Activated naive CD8-positive, alpha-beta T cell (primary cell): ENCODE data around the gene KCNQ1.

Experiments
- H3K27ac Mint-ChIP-seq: one replicate; pipeline ENCODE4 v1.8.0; 2021; ENCODE audit warnings: mixed read lengths
- H3K27me3 Mint-ChIP-seq: one replicate; pipeline ENCODE4 v1.8.0; 2021; ENCODE audit warnings: mixed read lengths
- H3K36me3 Mint-ChIP-seq: one replicate; pipeline ENCODE4 v1.8.0; 2021; ENCODE audit warnings: mixed read lengths
- H3K4me1 Mint-ChIP-seq: one replicate; pipeline ENCODE4 v1.8.0; 2021; ENCODE audit warnings: low read depth, mixed read lengths
- H3K4me3 Mint-ChIP-seq: one replicate; pipeline ENCODE4 v1.8.0; 2021; ENCODE audit warnings: mild to moderate bottlenecking, mixed read lengths
- H3K9me3 Mint-ChIP-seq: one replicate; pipeline ENCODE4 v1.8.0; 2021; ENCODE audit warnings: low read depth, mixed read lengths

The KCNQ1 gene

DNA sequence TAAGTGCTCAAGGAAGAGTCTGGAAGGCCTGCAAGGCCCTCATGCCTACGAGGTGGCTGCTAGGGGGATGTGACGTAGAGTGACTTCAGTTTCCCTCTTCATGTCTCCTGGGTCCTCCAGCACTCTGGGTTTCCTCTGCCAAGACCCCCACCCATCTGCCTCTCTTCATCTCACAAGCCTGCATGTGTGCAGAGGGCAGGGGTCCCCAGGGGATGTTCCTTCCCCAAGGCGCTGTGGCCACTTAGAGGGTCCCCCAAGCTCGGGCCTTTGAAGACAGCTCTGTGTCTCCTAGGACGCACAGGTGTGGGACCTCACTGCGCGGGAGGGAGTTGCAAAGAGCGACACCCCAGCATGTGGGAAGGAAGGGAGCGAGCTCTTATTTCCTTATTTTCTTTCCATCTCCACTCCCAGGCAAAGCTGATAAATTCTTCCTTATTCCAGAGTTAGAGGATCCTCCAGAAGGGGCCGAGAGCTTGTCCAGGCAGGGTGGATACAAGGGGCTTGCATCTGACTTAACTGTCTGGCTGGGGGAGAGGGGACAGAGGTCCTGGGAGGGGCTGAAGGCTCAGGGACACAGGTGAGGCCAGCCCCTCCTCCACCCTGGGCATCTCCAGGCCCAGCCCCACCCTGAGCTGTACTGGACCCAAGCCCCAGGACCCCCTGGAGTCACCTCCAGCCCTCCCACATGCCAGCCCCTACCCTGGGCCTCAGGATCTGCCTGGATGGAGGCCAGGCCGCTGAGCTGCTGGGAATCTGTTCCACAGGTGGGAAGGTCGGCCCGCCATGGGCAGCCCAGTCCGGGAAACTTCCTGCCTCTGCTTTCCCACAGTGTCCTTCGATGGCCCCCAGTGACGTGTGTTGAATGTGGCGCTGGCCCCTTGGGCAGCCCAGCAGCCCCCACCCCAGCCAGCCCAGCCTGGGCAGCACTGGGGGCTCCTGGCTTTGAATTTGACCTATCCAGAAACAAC is 314.7 kb downstream of the KCNQ1 start:
- Mint-ChIP-seq H3K36me3 (peaks cover 8% of the 10 kb centered on the region), H3K4me3 (no peak overlapping the region), H3K27ac (no peak overlapping the region), H3K27me3 (no peaks in the 10 kb centered on the region), H3K4me1 (no peaks in the 10 kb centered on the region), H3K9me3 (no peaks in the 10 kb centered on the region)

DNA sequence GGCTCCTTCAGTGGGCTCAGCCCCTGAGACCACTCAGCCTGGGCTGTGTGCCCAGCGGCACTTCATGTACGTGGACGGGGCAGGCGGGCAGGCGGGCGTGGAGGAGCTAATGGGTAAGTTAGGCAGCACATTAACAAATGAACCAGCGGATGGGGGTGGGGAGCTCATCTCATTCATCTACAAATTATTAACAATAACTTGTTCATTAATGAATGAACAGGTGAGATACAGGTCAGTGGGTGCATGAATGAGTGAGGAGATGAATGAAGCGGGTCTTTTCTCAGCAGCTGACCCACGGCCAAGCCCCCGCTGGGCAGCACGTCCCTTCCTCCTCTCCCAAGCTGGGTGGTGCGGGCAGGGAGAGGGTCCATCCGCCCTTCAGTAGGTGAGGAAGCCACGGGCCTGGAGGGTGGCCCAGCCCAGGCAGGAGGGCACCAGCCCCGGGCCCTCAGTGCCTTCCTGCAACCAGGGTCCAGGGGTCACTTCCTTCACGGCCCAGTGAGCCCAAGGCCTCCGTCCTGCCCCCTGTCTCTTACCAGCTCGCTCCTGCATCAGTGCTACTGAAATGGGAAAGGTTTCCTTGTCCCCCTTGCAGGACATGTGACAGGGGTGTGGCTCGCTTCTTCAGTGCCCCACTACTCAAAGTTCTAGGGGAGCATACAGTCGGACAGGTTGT is 315.5 kb downstream of the KCNQ1 start:
- no peak overlapping the region for H3K27ac Mint-ChIP-seq
- no peaks in the 10 kb centered on the region for H3K4me1 Mint-ChIP-seq
- no peaks in the 10 kb centered on the region for H3K9me3 Mint-ChIP-seq
- no peak overlapping the region for H3K4me3 Mint-ChIP-seq
- H3K36me3 Mint-ChIP-seq: peaks cover 6% of the 10 kb centered on the region
- no peaks in the 10 kb centered on the region for H3K27me3 Mint-ChIP-seq

DNA sequence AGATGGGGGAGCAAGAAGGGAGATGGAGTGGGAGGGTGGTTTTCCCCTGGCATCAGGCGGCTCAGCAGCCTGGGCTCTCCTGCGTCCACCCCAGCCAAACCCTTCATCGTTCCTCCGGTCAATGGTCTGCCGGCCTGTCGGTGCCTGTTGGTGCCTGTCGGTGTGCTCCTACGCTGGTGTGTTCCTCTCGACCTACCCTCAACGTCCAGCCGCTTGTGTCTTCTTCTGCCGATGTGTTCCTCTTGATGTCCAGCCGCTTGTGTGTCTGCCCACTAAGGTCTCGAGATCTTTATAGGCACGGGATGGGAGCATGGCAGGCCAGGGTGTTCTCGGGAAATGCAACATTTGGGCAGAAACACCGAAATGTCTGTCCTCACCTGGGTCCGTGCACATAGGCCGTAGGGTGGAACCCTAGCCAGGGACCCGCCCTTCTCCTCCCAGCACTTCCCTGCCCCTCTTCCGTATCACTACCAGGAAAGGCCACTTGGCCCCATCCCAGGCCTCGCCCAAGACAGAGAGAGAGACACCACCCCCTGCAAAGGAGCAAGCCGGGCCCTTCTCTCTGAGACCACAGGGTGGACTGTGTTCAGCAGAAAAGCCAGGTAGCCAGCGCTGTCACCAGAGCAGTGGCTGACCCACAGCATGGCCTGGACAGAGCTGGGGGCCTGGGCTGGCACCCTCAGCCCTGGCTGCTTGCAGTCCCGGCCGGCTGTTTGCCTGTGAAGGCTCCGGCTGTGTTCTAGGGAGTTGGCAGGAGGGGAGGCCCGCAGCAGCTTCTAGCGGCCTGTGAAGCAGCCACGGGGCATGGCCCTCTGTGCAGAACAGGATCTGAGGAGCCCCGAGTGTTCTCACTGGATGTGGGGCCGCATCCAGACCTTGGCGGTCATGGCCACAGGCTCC is 316.6 kb downstream of the KCNQ1 start:
- Mint-ChIP-seq H3K9me3 (no peaks in the 10 kb centered on the region), H3K27ac (no peak overlapping the region), H3K27me3 (no peaks in the 10 kb centered on the region), H3K4me3 (no peak overlapping the region), H3K4me1 (no peaks in the 10 kb centered on the region), H3K36me3 (peaks cover 6% of the 10 kb centered on the region)

DNA sequence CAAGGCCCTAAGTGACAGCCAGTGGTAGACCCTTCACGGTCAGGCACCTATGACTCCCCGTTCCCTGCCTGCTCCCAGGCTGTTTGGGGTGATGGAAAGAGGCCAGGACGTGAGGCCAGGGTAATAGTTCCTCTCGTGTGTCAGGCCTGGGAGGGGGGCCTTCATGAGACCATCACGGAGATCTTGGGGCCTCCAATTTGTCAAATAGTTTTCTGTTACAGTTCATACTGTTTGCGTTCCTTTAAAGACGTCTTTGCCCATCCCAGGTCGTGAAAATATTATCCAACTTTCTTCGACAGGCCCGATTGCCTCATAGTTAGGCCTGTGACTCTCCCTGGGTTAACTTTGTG is 317.2 kb downstream of the KCNQ1 start:
- Mint-ChIP-seq H3K27me3 (no peaks in the 10 kb centered on the region), H3K36me3 (peaks cover 9% of the 10 kb centered on the region), H3K27ac (no peak overlapping the region), H3K9me3 (no peaks in the 10 kb centered on the region), H3K4me3 (no peak overlapping the region), H3K4me1 (no peaks in the 10 kb centered on the region)

DNA sequence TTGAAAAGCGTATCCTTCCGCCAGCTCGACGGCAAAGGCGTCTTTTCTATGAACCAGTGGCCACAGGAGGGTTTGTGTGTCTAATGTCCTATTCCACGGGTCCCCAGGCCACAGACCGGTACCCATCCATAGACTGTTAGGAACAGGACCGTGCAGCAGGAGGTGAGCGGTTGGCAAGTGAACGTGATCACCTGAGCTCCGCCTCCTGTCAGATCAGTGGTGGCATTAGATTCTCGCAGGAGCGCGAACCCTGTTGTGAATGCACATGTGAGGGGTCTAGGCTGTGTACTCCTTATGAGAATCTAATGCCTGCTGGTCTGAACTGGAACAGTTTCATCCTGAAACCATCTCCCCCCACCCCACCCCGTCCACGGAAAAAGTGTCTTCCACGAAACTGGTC is 317.6 kb downstream of the KCNQ1 start:
- no peaks in the 10 kb centered on the region for H3K9me3 Mint-ChIP-seq
- peaks cover 8% of the 10 kb centered on the region for H3K36me3 Mint-ChIP-seq
- H3K4me1 Mint-ChIP-seq: no peaks in the 10 kb centered on the region
- no peaks in the 10 kb centered on the region for H3K27me3 Mint-ChIP-seq
- H3K4me3 Mint-ChIP-seq: no peak overlapping the region
- no peak overlapping the region for H3K27ac Mint-ChIP-seq

DNA sequence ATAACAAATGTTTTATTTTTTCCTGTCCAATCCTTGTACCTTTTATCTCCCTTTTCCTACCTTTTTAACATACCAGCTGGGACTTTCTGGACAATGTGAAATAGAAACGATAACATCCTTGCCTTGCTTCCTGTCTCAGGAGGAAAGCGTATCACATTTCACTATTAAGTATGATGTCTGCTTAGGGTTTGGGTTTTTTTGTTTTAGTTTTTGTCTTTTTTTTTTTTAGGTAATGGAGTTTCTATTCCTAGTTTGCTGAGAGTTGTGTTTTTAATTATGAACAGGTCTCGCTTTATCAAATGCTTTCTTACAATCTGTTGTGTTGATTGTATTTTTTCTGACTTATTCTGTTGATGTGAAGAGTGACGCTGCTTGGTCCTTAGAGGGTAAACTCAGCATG is 319.2 kb downstream of the KCNQ1 start:
- no peaks in the 10 kb centered on the region for H3K4me1 Mint-ChIP-seq
- H3K4me3 Mint-ChIP-seq: no peak overlapping the region
- H3K27ac Mint-ChIP-seq: no peak overlapping the region
- no peaks in the 10 kb centered on the region for H3K27me3 Mint-ChIP-seq
- H3K9me3 Mint-ChIP-seq: no peaks in the 10 kb centered on the region
- peaks cover 6% of the 10 kb centered on the region for H3K36me3 Mint-ChIP-seq

DNA sequence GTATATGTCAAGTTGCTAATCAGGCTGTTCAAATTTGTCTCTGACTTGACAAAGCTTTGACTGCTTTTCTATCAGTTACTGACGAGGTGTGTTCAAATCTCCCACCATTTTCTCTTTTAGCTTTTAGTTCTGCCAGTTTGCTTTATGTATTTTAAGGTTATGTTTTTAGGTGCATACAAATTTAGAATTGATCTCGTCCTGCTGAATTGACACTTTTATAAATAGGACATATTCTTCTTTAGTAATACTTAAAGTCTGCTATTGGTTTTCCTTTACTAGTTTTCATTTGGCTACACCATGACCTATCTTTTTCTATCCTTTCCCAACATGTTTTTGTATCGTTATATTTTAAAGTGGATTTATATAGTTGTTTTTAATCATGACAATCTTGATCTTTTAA is 320.7 kb downstream of the KCNQ1 start:
- Mint-ChIP-seq H3K27me3 (no peaks in the 10 kb centered on the region), H3K9me3 (no peaks in the 10 kb centered on the region), H3K4me3 (no peak overlapping the region), H3K4me1 (no peaks in the 10 kb centered on the region), H3K36me3 (peaks cover 6% of the 10 kb centered on the region), H3K27ac (no peak overlapping the region)

DNA sequence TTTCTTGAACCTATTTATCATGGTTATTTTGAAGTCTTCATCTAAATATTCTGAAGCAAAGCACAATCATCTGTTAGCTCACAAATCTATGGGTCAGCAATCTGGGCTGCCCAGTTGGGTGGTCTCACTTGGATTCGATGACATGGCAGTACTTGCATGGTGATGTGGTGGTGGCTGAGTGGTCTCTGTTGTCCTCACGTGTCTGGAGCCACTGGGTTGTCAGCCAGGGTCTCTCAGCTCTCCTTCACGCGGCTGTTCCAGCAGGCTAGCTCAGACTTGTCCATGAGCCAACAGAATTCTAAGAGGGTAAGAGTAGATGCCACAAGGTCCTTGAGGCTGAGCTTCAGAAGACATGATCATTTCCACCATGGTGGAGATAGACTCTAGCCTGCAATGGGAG is 321.4 kb downstream of the KCNQ1 start:
- no peaks in the 10 kb centered on the region for H3K27me3 Mint-ChIP-seq
- H3K4me3 Mint-ChIP-seq: no peak overlapping the region
- no peak overlapping the region for H3K27ac Mint-ChIP-seq
- H3K9me3 Mint-ChIP-seq: no peaks in the 10 kb centered on the region
- H3K4me1 Mint-ChIP-seq: peaks cover under 1% of the 10 kb centered on the region
- peaks cover 6% of the 10 kb centered on the region for H3K36me3 Mint-ChIP-seq

DNA sequence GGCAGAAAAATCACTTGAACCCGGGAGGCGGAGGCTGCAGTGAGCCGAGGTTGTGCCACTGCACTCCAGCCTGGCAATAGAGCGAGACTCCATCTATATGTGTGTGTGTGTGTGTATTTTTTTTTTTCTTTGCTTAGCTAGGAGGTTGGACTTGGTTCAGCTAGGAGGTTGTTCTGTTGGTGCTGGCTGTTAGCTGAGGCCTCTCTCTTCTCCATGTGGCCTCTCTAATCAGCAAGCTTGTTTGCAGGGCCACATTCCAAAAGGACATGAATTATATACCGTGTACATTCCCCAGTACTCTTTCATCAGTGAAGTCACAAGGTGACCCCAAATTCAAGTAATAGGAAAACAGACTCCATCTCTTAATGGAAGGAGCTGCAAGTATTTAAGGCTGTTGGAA is 322.3 kb downstream of the KCNQ1 start:
- H3K9me3 Mint-ChIP-seq: no peaks in the 10 kb centered on the region
- no peaks in the 10 kb centered on the region for H3K27me3 Mint-ChIP-seq
- peaks cover 10% of the 10 kb centered on the region for H3K36me3 Mint-ChIP-seq
- H3K27ac Mint-ChIP-seq: no peak overlapping the region
- H3K4me3 Mint-ChIP-seq: no peak overlapping the region
- H3K4me1 Mint-ChIP-seq: peaks cover 4% of the 10 kb centered on the region

DNA sequence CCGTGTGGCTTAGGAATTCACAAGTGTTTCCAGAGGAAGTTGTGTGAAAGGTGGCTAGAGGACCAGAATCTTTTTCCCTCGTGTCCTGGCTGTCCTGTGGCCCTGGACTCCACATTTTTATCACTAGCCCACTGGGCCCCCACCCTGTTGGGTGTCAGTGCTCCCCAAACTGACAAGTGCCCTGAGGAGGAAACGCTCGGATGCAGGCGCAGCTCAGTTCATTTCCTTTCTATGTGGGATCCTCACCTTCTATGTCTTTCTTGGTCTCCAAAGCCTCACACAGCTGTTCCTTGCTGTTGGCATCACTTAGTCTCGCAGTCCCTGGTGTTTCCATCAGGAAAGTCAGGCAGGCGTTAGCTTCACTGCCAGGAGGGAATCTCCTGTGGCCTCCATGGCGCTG is 323.0 kb downstream of the KCNQ1 start:
- no peaks in the 10 kb centered on the region for H3K9me3 Mint-ChIP-seq
- H3K4me1 Mint-ChIP-seq: peaks cover 6% of the 10 kb centered on the region
- H3K27me3 Mint-ChIP-seq: no peaks in the 10 kb centered on the region
- H3K27ac Mint-ChIP-seq: no peak overlapping the region
- H3K4me3 Mint-ChIP-seq: no peak overlapping the region
- H3K36me3 Mint-ChIP-seq: peaks cover 10% of the 10 kb centered on the region

DNA sequence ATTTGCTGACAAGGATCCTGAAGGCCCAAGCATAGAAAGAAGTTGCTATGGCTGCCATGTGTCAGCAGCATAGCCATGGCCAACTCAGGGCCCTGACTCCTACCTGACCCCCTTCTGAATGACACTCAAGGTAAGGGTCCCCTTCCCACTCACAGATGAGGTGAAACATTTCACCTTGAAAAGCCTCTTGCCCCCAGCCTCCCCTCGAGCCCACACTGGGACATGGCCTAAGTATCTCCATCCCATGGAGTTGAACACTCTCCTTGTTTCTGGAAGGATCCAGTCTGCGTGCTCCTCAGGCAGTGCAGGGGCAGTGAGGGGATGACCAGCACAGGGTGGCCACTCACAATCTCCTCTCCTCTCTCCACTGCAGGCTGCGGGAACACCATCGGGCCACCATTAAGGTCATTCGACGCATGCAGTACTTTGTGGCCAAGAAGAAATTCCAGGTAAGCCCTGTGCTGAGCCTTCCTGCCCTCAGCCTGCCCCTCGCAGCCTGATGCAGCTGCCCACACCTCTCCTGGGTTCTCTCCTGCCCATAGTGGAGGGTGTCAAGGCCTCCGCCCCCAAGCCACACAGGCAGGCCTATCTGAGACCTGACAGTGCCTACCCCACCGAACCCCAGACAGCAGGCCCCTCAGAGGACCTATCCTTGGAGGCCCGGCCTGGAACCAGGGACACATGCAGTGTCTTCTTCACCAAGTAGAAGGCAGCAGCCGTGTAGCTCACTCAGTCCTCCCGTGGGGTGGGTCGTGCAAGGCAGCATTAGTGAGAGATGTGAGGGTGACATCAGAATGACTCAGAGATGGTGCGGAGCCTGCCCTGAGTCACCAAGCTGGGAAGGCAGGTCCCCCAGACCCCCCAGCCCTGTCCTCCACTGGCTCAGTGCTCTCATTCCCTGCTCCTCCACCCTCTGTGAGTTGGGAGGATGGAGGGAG is 323.9 kb downstream of the KCNQ1 start:
- H3K9me3 Mint-ChIP-seq: no peaks in the 10 kb centered on the region
- peaks cover 14% of the 10 kb centered on the region for H3K4me1 Mint-ChIP-seq
- H3K27me3 Mint-ChIP-seq: no peaks in the 10 kb centered on the region
- peaks cover 11% of the 10 kb centered on the region for H3K36me3 Mint-ChIP-seq
- no peak overlapping the region for H3K27ac Mint-ChIP-seq
- H3K4me3 Mint-ChIP-seq: no peak overlapping the region

DNA sequence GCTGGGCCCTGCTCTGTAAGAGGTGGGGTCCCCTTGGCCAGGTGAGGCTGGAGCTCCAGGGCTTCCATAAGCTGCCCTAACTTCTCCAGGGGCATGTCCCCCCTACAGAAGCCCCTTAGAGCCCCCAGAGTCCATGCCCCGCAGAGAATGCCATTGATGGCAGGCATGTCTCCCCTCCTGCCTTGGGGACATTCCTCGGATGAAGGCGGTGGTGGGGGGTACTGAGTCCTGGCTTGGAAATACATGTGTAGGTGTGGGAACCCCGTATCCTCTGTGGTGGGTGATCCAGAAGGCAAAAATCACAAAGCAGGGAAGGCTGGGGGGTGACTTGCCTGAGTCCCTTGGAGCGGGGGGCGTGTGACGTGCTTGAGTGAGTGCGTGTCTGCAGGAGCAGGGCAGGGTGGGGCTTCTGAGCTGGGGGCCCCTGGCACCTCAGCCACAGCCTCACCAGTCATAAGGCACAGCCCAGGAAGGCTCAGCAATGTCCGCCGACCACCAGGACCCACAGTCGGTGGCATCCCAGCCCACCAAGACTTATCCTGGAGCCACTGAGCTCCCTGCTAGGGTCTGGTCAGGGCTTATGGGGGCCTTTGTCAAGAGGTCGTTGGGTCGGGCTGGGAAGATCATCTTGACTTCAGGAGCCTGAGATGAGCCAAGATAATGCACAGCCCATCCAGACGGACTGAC is 324.7 kb downstream of the KCNQ1 start:
- Mint-ChIP-seq H3K4me1 (peaks cover 19% of the 10 kb centered on the region), H3K4me3 (no peak overlapping the region), H3K36me3 (peaks cover 11% of the 10 kb centered on the region), H3K27me3 (no peaks in the 10 kb centered on the region), H3K27ac (no peak overlapping the region), H3K9me3 (no peaks in the 10 kb centered on the region)

DNA sequence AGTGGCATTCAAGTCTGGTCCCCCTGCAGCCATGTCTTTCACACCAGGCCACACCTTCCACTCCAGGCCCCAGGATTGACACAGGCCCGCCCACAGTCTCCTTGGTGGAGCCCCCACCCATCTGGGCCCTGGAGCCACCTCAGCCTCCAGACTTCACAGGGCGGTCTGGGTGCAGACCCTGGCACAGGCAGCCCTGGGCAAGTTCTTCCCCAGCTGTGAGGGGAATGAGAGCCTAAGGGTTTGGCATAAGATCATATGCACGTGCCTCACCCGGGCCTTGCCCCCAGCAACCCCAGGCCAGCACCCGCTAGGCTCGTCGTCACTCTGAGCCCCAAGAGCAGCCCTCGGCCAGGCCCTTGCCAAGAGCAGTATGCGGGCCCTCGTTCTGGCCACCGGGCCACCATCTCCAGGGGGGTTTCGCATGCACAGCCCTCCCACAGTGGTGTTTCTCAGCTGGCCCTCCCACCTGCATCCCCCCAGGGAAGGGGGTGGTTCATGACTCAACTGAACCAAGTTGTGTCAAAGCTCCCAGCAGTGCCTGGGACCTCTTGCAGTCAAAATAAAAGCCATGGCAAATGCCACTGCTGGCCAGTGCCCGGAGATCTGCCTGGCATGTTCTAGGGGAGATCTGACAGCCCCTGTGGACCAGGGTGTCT is 325.4 kb downstream of the KCNQ1 start:
- Mint-ChIP-seq H3K36me3 (peaks cover 11% of the 10 kb centered on the region), H3K27me3 (no peaks in the 10 kb centered on the region), H3K4me3 (no peak overlapping the region), H3K9me3 (no peaks in the 10 kb centered on the region), H3K27ac (no peak overlapping the region), H3K4me1 (peaks cover 25% of the 10 kb centered on the region)
